T1000 (cell line): ENCODE data around the gene DDX10.

Source experiments
- DNase-seq: peaks from one replicate; lab custom pipeline; 2025; ENCODE audit warnings: mixed read lengths; lab: John Stamatoyannopoulos, UW

DDX10 gene

GRCh38 chr11:108654994-108655631 lies 9.8 kb upstream of the DDX10 start:
- DNase-seq, result no peak

GRCh38 chr11:108662700-108663099 lies 2.2 kb upstream of the DDX10 start:
- no peak for DNase-seq

- DNase-seq, result no peak
These were observed 1.6 kb upstream of the DDX10 start for GRCh38 chr11:108663154-108663877.

GRCh38 chr11:108666373-108666772 lies 1.5 kb downstream of the DDX10 start:
- no peak for DNase-seq

- no peak for DNase-seq
These were observed 4.4 kb downstream of the DDX10 start for GRCh38 chr11:108669286-108669685.

GRCh38 chr11:108669711-108670110 lies 4.8 kb downstream of the DDX10 start:
- no peak for DNase-seq

- DNase-seq, result no peak
These were observed 5.6 kb downstream of the DDX10 start for GRCh38 chr11:108670451-108670850.

- DNase-seq, result no peak
These were observed 7.2 kb downstream of the DDX10 start for GRCh38 chr11:108672113-108672512.

- no peak for DNase-seq
These were observed 7.9 kb downstream of the DDX10 start for GRCh38 chr11:108672786-108673185.

GRCh38 chr11:108679045-108679444 lies 14.2 kb downstream of the DDX10 start:
- no peak for DNase-seq

- DNase-seq, result no peak
These were observed 15.4 kb downstream of the DDX10 start for GRCh38 chr11:108680271-108680670.

GRCh38 chr11:108685419-108686130 lies 20.7 kb downstream of the DDX10 start:
- no peak for DNase-seq

GRCh38 chr11:108693852-108694251 lies 29.0 kb downstream of the DDX10 start:
- no peak for DNase-seq

GRCh38 chr11:108694846-108695245 lies 30.0 kb downstream of the DDX10 start:
- DNase-seq, result no peak

GRCh38 chr11:108697872-108698473 lies 33.1 kb downstream of the DDX10 start:
- no peak for DNase-seq

- no peak for DNase-seq
These were observed 34.2 kb downstream of the DDX10 start for GRCh38 chr11:108698844-108699642.

- DNase-seq, result no peak
These were observed 39.0 kb downstream of the DDX10 start for GRCh38 chr11:108703916-108704315.

- no peak for DNase-seq
These were observed 40.2 kb downstream of the DDX10 start for GRCh38 chr11:108705061-108705460.

GRCh38 chr11:108708173-108708572 lies 43.3 kb downstream of the DDX10 start:
- no peak for DNase-seq

- DNase-seq, result no peak
These were observed 44.9 kb downstream of the DDX10 start for GRCh38 chr11:108709741-108710140.

GRCh38 chr11:108713076-108713790 lies 48.4 kb downstream of the DDX10 start:
- DNase-seq, result no peak
